H1 (cell line): ENCODE data around the gene LPP. TPM values are rescaled to one million over a fixed set of nuclear protein-coding genes. Genes with fewer than 3 reads are reported as not detected.

Experiments
- CTCF ChIA-PET: fragments of 300-600 bp; sonication (Branson Sonifier 250); formaldehyde crosslinking; loops from one replicate; lab custom pipeline; 2021; ENCODE audit not compliant: partially characterized antibody; lab: Charles Lee
- POLR2A ChIA-PET: fragments of 300-600 bp; sonication (Branson Sonifier 250); formaldehyde crosslinking; loops from one replicate; lab custom pipeline; 2021; ENCODE audit warnings: inconsistent platforms; ENCODE audit not compliant: partially characterized antibody; lab: Charles Lee
- DNase-seq, 2 experiments: peaks; one replicate each; pipeline versions ENCODE4 v3.0.0 to v3.0.0-alpha.2; 2010 to 2022; ENCODE audit warnings: low spot score in 2 of 2, low read depth in 1 of 2, mixed read lengths in 1 of 2
- FAIRE-seq: peaks from 2 replicates; lab custom pipeline; 2011; peaks lifted over from hg19 to GRCh38; lab: Jason Lieb, UNC
- H2AFZ ChIP-seq: 2 replicates; pipeline ENCODE4 v1.8.1; 2012; ENCODE audit warnings: low read length, inconsistent platforms
- H2AK5ac ChIP-seq: 2 replicates; pipeline ENCODE4 v1.6.1; 2013; ENCODE audit warnings: low read depth, low read length
- H2BK120ac ChIP-seq: replicated peaks from 2 replicates; pipeline ENCODE3; 2013; ENCODE audit warnings: low read depth, low read length, inconsistent platforms
- H2BK12ac ChIP-seq: 2 replicates; pipeline ENCODE4 v1.6.1; 2013; ENCODE audit warnings: low read depth, low read length
- H2BK15ac ChIP-seq: 2 replicates; pipeline ENCODE4 v1.6.1; 2013; ENCODE audit warnings: low read length
- H2BK20ac ChIP-seq: 2 replicates; pipeline ENCODE4 v1.6.1; 2013; ENCODE audit warnings: low read length
- H2BK5ac ChIP-seq: 2 replicates; pipeline ENCODE4 v1.6.1; 2013; ENCODE audit warnings: low read depth, low read length
- H3K14ac ChIP-seq: 2 replicates; pipeline ENCODE4 v1.6.1; 2013; ENCODE audit warnings: inconsistent platforms; ENCODE audit not compliant: insufficient read length
- H3K18ac ChIP-seq: 2 replicates; pipeline ENCODE4 v1.6.1; 2013; ENCODE audit warnings: low read length; ENCODE audit errors: extremely low read depth
- H3K23ac ChIP-seq: 2 replicates; pipeline ENCODE4 v1.6.1; 2013; ENCODE audit warnings: inconsistent platforms; ENCODE audit not compliant: insufficient read length
- H3K23me2 ChIP-seq: 2 replicates; pipeline ENCODE4 v1.6.1; 2013; ENCODE audit warnings: low read depth, low read length
- H3K27ac ChIP-seq: 2 replicates; pipeline ENCODE4 v1.6.1; 2011; ENCODE audit warnings: low read depth, low read length, inconsistent platforms
- H3K27me3 ChIP-seq, 4 experiments: replicated peaks in 1 of 4; 1 replicate in 1 of 4; 2 replicates in 3 of 4; pipeline versions ENCODE4 v1.6.1 to v1.8.1; 2011 to 2013; ENCODE audit warnings: low read length in 3 of 4, mild to moderate bottlenecking in 3 of 4, inconsistent platforms in 2 of 4, mixed read lengths in 2 of 4, moderate library complexity in 1 of 4; ENCODE audit not compliant: control insufficient read depth in 3 of 4, insufficient read depth in 3 of 4; ENCODE audit errors: extremely low read depth in 1 of 4
- H3K36me3 ChIP-seq, 4 experiments: 2 replicates each; pipeline versions ENCODE4 v1.6.1 to v1.8.1; 2011 to 2013; ENCODE audit warnings: mild to moderate bottlenecking in 4 of 4, low read length in 3 of 4, moderate library complexity in 2 of 4, control low read depth in 1 of 4, inconsistent platforms in 1 of 4; ENCODE audit not compliant: insufficient read depth in 4 of 4, control insufficient read depth in 2 of 4
- H3K4ac ChIP-seq: replicated peaks from 2 replicates; pipeline ENCODE3; 2013; ENCODE audit warnings: low read length, low read depth, mixed read lengths, inconsistent platforms; ENCODE audit not compliant: insufficient read length
- H3K4me1 ChIP-seq, 4 experiments: replicated peaks in 1 of 4; 1 replicate in 1 of 4; 2 replicates in 3 of 4; pipeline versions ENCODE4 v1.6.1 to v1.8.1; 2011 to 2013; ENCODE audit warnings: low read length in 3 of 4, inconsistent platforms in 2 of 4, mixed read lengths in 1 of 4; ENCODE audit not compliant: insufficient read depth in 4 of 4, control insufficient read depth in 3 of 4
- H3K4me2 ChIP-seq, 2 experiments: 2 replicates each; pipeline versions ENCODE4 v1.6.1 to v1.8.1; 2011 to 2013; ENCODE audit warnings: low read depth in 2 of 2, low read length in 2 of 2, control low read depth in 1 of 2, inconsistent platforms in 1 of 2, mild to moderate bottlenecking in 1 of 2; ENCODE audit not compliant: insufficient read depth in 1 of 2
- H3K4me3 ChIP-seq, 4 experiments: fragments of 200-600, 300-600 bp in 1 of 4; sonication (generic), shearing (Covaris generic), sonication (Bioruptor Twin) in 1 of 4; 2 replicates each; pipeline versions ENCODE4 v1.5.1 to v1.8.1; 2011 to 2016; ENCODE audit warnings: low read length in 4 of 4, low read depth in 3 of 4, control low read depth in 2 of 4, inconsistent platforms in 2 of 4, mild to moderate bottlenecking in 2 of 4, mixed read lengths in 1 of 4, moderate library complexity in 1 of 4; ENCODE audit not compliant: insufficient read depth in 2 of 4; ENCODE audit errors: extremely low read depth in 1 of 4
- H3K56ac ChIP-seq: replicated peaks from 2 replicates; pipeline ENCODE3; 2013; ENCODE audit warnings: low read depth, mild to moderate bottlenecking, mixed read lengths, low read length, inconsistent platforms; ENCODE audit not compliant: insufficient read length
- H3K79me1 ChIP-seq: 2 replicates; pipeline ENCODE4 v1.6.1; 2013; ENCODE audit warnings: low read depth, low read length, control low read depth
- H3K79me2 ChIP-seq, 2 experiments: 2 replicates each; pipeline versions ENCODE4 v1.6.1 to v1.8.1; 2012 to 2013; ENCODE audit warnings: low read length in 2 of 2, mild to moderate bottlenecking in 2 of 2, inconsistent platforms in 1 of 2; ENCODE audit not compliant: insufficient read depth in 2 of 2, control insufficient read depth in 1 of 2
- H3K9ac ChIP-seq, 4 experiments: replicated peaks in 1 of 4; 1 replicate in 1 of 4; 2 replicates in 3 of 4; pipeline versions ENCODE4 v1.6.1 to v1.8.1; 2011 to 2013; ENCODE audit warnings: low read depth in 3 of 4, low read length in 3 of 4, control low read depth in 2 of 4, mild to moderate bottlenecking in 2 of 4, moderate library complexity in 2 of 4, inconsistent platforms in 1 of 4; ENCODE audit errors: extremely low read depth in 1 of 4
- H3K9me3 ChIP-seq, 2 experiments: 2 replicates each; pipeline versions ENCODE4 v1.6.1 to v1.8.1; 2012 to 2013; ENCODE audit warnings: mild to moderate bottlenecking in 2 of 2, moderate library complexity in 2 of 2, control low read depth in 1 of 2, inconsistent platforms in 1 of 2, low read depth in 1 of 2, low read length in 1 of 2, mixed read lengths in 1 of 2; ENCODE audit not compliant: insufficient read depth in 2 of 2
- H4K20me1 ChIP-seq, 2 experiments: replicated peaks in 1 of 2; 2 replicates each; pipeline versions ENCODE3 to v1.8.1; 2011 to 2013; ENCODE audit warnings: inconsistent platforms in 2 of 2, low read length in 2 of 2, mild to moderate bottlenecking in 1 of 2; ENCODE audit not compliant: insufficient read depth in 2 of 2, control insufficient read depth in 1 of 2
- H4K5ac ChIP-seq: 2 replicates; pipeline ENCODE4 v1.6.1; 2013; ENCODE audit warnings: low read length, low read depth, mixed read lengths, inconsistent platforms; ENCODE audit not compliant: insufficient read length
- H4K8ac ChIP-seq: 2 replicates; pipeline ENCODE4 v1.8.0; 2013; ENCODE audit warnings: mild to moderate bottlenecking, moderate library complexity, low read length, inconsistent platforms; ENCODE audit not compliant: insufficient read depth; ENCODE audit errors: extremely low read depth
- H4K91ac ChIP-seq: replicated peaks from 2 replicates; pipeline ENCODE3; 2013; ENCODE audit warnings: low read length, mixed read lengths, inconsistent platforms; ENCODE audit not compliant: insufficient read length
- BACH1 ChIP-seq: IDR thresholded peaks from 2 replicates; pipeline ENCODE4 v1.6.1; 2012; ENCODE audit warnings: low read length, improper control_type of control experiment
- CBX8 ChIP-seq: fragments of 300-800, 300-1000 bp; sonication (generic); IDR thresholded peaks from 2 replicates; pipeline ENCODE4 v1.7.1; 2016; ENCODE audit warnings: low read depth, low read length, borderline replicate concordance
- MAX ChIP-seq: IDR thresholded peaks from 2 replicates; pipeline ENCODE4 v1.6.1; 2012; ENCODE audit warnings: inconsistent platforms
- POLR2A ChIP-seq, 2 experiments: IDR thresholded peaks; 1 replicate in 1 of 2; 2 replicates in 1 of 2; pipeline ENCODE4 v1.6.1; 2011; ENCODE audit warnings: low read depth in 2 of 2, low read length in 2 of 2, mild to moderate bottlenecking in 2 of 2; ENCODE audit errors: control extremely low read depth in 1 of 2
- SIRT6 ChIP-seq: IDR thresholded peaks from one replicate; pipeline ENCODE4 v1.7.1; 2012; ENCODE audit warnings: low read length, inconsistent platforms
- SP4 ChIP-seq: IDR thresholded peaks from 2 replicates; pipeline ENCODE4 v1.6.1; 2012; ENCODE audit warnings: low read length, inconsistent platforms
- polyA plus RNA-seq, 7 experiments: library from polyadenylated mRNA; depleted of rRNA in 3 of 7; stranded (reverse) in 5 of 7; unstranded in 2 of 7; fragments of >200 nt in 5 of 7; fragments of 200-250 nt in 2 of 7; gene quantifications; 1 replicate in 5 of 7; 2 replicates in 1 of 7; 4 replicates in 1 of 7; pipeline versions ENCODE4 v1.2.1 to v1.2.3, GENCODE V29; 2011 to 2013; ENCODE audit warnings: missing spikeins in 2 of 7, mixed read lengths in 2 of 7
- total RNA-seq: library from RNA; stranded (reverse); fragmentation: NEBNext Ultra II Directional; extraction: Animal tissue kit (Norgen Biotek cat#: 25700); gene quantifications from 2 replicates; pipeline ENCODE4 v1.2.1, GENCODE V29; 2021

LPP gene
- total and polyA plus RNA-seq, 2 of the 8 experiments (the other 6 are each of a cell fraction or from before 2014, with no cell fraction given): 10.0 to 53.3 TPM

GRCh38 chr3:188320757-188321156, 166.8 kb downstream of the LPP start (continued):
- no peak for TF ChIP-seq BACH1
- no peak for TF ChIP-seq POLR2A (IDR thresholded peaks at IDR 0.05; ENCODE audit: control extremely low read depth in 1 of 2, low read depth in 2 of 2, low read length in 2 of 2)

- DNase-seq (no peak), FAIRE-seq (no peak)
- H3K23me2 ChIP-seq: no peaks in the 10 kb centered on the region
- H3K4me3 ChIP-seq: no peak overlapping the region
- peaks cover 0 to 1% of the 10 kb centered on the region in 2 experiments for H4K20me1 ChIP-seq
- no peak overlapping the region for H2AK5ac ChIP-seq
- no peak for TF ChIP-seq CBX8
- no peak for TF ChIP-seq SP4
- no peak for TF ChIP-seq SIRT6
- TF ChIP-seq MAX: no peak
- H3K36me3 ChIP-seq: no peaks in the 10 kb centered on the region
- H3K27ac ChIP-seq: no peak overlapping the region
- H4K8ac ChIP-seq: no peak overlapping the region
- H3K27me3 ChIP-seq: no peaks in the 10 kb centered on the region
- no peak overlapping the region for H4K5ac ChIP-seq
- no peak overlapping the region for H2AFZ ChIP-seq
- H3K79me1 ChIP-seq: peaks cover 5% of the 10 kb centered on the region; the same call in 1 of the 2 replicates
- POLR2A ChIA-PET: no interaction called here
- H3K4me2 ChIP-seq: no peak overlapping the region
- no peak overlapping the region for H2BK15ac ChIP-seq
- no peaks in the 10 kb centered on the region for H3K9me3 ChIP-seq
- no peak overlapping the region for H2BK120ac ChIP-seq
- H3K23ac ChIP-seq: no peak overlapping the region
- CTCF ChIA-PET: interaction anchor here (1.1 to 2.1 kb wide), 3 partner anchors 17 to 581 kb away, joined by 3 to 5 read pairs (median 4); no protein-coding TSS in a partner anchor
- H2BK20ac ChIP-seq: no peak overlapping the region
- no peak overlapping the region for H4K91ac ChIP-seq
- no peaks in the 10 kb centered on the region for H3K79me2 ChIP-seq
- H2BK5ac ChIP-seq: no peak overlapping the region
- no peaks in the 10 kb centered on the region for H3K4me1 ChIP-seq
- H3K9ac ChIP-seq: no peak overlapping the region
- H3K18ac ChIP-seq: no peak overlapping the region
- no peak overlapping the region for H3K56ac ChIP-seq
- no peak overlapping the region for H3K14ac ChIP-seq
- H3K4ac ChIP-seq: no peak overlapping the region
- no peak overlapping the region for H2BK12ac ChIP-seq
Observed at GRCh38 chr3:188321258-188321657, 167.3 kb downstream of the LPP start.
